GM12891 (cell line): Measurements from ENCODE around the gene XPOT.

Experiments used
- DNase-seq: peaks from one replicate; pipeline ENCODE4 v3.0.0; 2011; ENCODE audit warnings: low spot score; ENCODE audit not compliant: insufficient read length
- FAIRE-seq: peaks from 2 replicates; lab custom pipeline; 2011; peaks lifted over from hg19 to GRCh38; lab: Jason Lieb, UNC
- PAX5 ChIP-seq: IDR thresholded peaks from 2 replicates; pipeline ENCODE4 v1.6.1; 2011; ENCODE audit warnings: low read length, moderate library complexity, mild to moderate bottlenecking; ENCODE audit not compliant: insufficient read depth, severe bottlenecking
- POLR2A ChIP-seq: IDR thresholded peaks from 2 replicates; pipeline ENCODE4 v1.6.1; 2011; ENCODE audit warnings: low read depth, low read length, control low read depth
- POLR2AphosphoS5 ChIP-seq: IDR thresholded peaks from 2 replicates; pipeline ENCODE4 v1.6.1; 2011; ENCODE audit warnings: low read depth, low read length, control low read depth
- POU2F2 ChIP-seq: IDR thresholded peaks from 2 replicates; pipeline ENCODE4 v1.6.1; 2011; ENCODE audit warnings: low read depth, mild to moderate bottlenecking, control low read depth, low read length, moderate library complexity
- SPI1 ChIP-seq: IDR thresholded peaks from 2 replicates; pipeline ENCODE4 v1.6.1; 2011; ENCODE audit warnings: low read depth, low read length, control low read depth
- TAF1 ChIP-seq: IDR thresholded peaks from 2 replicates; pipeline ENCODE4 v1.6.1; 2011; ENCODE audit warnings: low read depth, low read length, control low read depth

Gene XPOT

DNA sequence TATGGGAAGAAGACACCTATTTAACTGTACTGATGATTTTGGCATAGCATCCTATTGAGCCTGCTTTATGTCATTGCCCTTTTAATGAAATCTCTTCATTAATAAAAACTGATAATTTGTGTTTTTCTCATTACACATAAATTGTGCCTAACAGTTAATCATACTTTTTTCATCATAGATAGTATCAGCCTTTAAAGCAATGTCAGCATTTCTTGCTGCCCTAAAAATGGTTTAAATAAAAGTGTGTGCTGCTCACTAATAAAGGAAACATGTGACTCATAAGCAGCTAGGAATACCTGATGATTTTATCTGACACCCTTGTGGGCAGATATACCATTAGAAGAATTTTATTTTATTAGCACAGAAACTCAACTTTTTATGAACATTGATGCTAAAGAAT, 74.5 kb downstream of the XPOT start:
- TF ChIP-seq PAX5 (no peak), POLR2A (no peak), POU2F2 (no peak), TAF1 (no peak), POLR2AphosphoS5 (no peak), SPI1 (no peak)
- DNase-seq = no peak
- no peak for FAIRE-seq

GRCh38 chr12:64480148-64480547, 76.0 kb downstream of the XPOT start:
- DNase-seq (no peak), FAIRE-seq (no peak)
- TF ChIP-seq POLR2A (no peak), TAF1 (no peak), PAX5 (no peak), POLR2AphosphoS5 (no peak), POU2F2 (no peak), SPI1 (no peak)

- FAIRE-seq (no peak), DNase-seq (no peak)
- TF ChIP-seq POLR2A = no peak
- no peak for TF ChIP-seq SPI1
- no peak for TF ChIP-seq TAF1
- no peak for TF ChIP-seq POLR2AphosphoS5
- no peak for TF ChIP-seq PAX5
- no peak for TF ChIP-seq POU2F2
Observed at GRCh38 chr12:64486657-64487056, 82.5 kb downstream of the XPOT start.

DNA sequence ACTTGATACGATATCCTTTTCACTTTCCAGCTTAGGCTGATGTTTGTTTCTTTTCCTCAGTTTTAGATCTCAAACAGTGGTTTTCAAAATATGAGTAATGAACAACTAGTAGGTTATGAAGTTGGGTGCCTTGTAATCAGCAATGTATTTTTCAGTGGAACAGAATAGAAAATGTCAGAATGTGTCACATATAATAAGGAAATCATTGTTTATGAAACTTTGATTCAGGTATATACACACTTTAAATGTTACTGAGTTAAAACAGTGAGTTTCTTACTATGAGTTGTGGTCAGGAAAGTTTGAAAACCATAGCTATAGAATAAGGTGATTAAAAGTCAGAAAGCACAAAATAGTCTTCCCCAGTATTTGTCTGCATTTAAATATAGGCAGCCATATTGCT, 87.5 kb downstream of the XPOT start:
- no peak for DNase-seq
- TF ChIP-seq PAX5 = no peak
- TF ChIP-seq TAF1 = no peak
- no peak for TF ChIP-seq POU2F2
- no peak for TF ChIP-seq POLR2A
- TF ChIP-seq SPI1 = no peak
- no peak for TF ChIP-seq POLR2AphosphoS5
- FAIRE-seq = no peak

- FAIRE-seq (no peak), DNase-seq (no peak)
- TF ChIP-seq TAF1 (no peak), POLR2AphosphoS5 (no peak), PAX5 (no peak), POU2F2 (no peak), SPI1 (no peak), POLR2A (no peak)
Observed at GRCh38 chr12:64493513-64493912, 89.3 kb downstream of the XPOT start.

- no peak for DNase-seq
- no peak for FAIRE-seq
- TF ChIP-seq PAX5 = no peak
- TF ChIP-seq POLR2AphosphoS5 = no peak
- no peak for TF ChIP-seq SPI1
Observed at GRCh38 chr12:64494998-64495729, 91.0 kb downstream of the XPOT start.

DNA sequence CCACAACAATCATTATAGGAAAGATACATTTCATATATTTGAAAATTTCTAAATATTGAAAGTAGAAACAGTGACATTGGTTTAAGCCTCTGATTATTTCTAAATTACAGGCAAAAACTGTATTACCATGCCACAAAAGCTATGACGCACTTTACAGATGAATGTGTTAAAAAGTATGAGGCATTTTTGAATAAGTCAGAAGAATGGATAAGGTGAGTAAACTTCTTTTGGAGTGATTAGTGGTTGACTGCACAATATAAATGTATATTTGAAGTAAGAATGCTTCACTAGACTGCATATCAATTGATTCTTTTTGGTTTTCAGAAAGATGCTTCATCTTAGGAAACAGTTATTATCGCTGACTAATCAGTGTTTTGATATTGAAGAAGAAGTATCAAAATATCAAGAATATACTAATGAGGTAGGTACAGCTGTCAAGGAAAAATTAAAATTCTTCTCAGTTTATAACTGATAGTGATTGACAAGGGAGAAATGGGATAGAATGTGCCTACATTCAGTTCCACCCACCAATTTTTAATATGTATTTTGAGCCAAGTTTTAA, 92.7 kb downstream of the XPOT start:
- no peak for FAIRE-seq
- no peak for TF ChIP-seq TAF1
- TF ChIP-seq POU2F2 = no peak
- TF ChIP-seq PAX5 = no peak
- TF ChIP-seq POLR2AphosphoS5 = no peak
- no peak for TF ChIP-seq POLR2A
- TF ChIP-seq SPI1 = no peak
- DNase-seq = no peak

- DNase-seq = no peak
- no peak for FAIRE-seq
- TF ChIP-seq TAF1 = no peak
- TF ChIP-seq POU2F2 = no peak
- TF ChIP-seq PAX5 = no peak
- TF ChIP-seq SPI1 = no peak
- no peak for TF ChIP-seq POLR2AphosphoS5
- no peak for TF ChIP-seq POLR2A
Observed at GRCh38 chr12:64497484-64497883, 93.3 kb downstream of the XPOT start.

GRCh38 chr12:64497903-64498302, 93.7 kb downstream of the XPOT start:
- FAIRE-seq = no peak
- TF ChIP-seq POLR2A = no peak
- TF ChIP-seq TAF1 = no peak
- no peak for TF ChIP-seq POU2F2
- no peak for TF ChIP-seq PAX5
- TF ChIP-seq POLR2AphosphoS5 = no peak
- no peak for TF ChIP-seq SPI1
- DNase-seq = no peak

DNA sequence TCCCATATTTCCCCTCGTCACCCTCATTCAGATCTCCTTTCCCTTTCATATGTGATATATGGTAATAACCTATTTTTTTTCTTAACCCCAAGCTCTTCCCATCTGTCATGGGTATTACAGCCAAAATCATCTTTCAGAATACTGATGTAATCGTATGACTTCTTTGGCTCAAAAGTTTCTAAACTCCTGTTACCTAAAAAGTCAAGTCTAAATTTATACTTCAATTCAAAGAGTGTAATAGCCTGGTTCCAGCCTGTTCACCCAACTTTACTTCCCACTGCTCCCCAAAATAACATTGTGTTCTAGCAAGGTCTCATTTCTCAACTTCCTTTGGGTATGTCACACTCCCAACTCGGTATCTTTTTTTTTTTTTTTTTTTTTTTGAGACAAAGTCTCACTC, 96.2 kb downstream of the XPOT start:
- DNase-seq = no peak
- no peak for FAIRE-seq
- TF ChIP-seq PAX5 (no peak), POLR2AphosphoS5 (no peak), POU2F2 (no peak), TAF1 (no peak), POLR2A (no peak), SPI1 (no peak)
